GM23248 (cell line): ENCODE measurements around the gene TSEN54. TPM values are rescaled to one million over a fixed set of nuclear protein-coding genes. Genes with fewer than 3 reads are reported as not detected.

ENCODE experiments used
- DNase-seq: peaks from one replicate; pipeline ENCODE4 v3.0.0-alpha.2; 2015
- H2AFZ ChIP-seq: fragments of 200-600 bp; sonication (generic); 2 replicates; pipeline ENCODE4 v1.6.1; 2016; ENCODE audit warnings: antibody characterized with exemption
- H3F3A ChIP-seq: fragments of 200-600 bp; sonication (generic); 2 replicates; pipeline ENCODE4 v1.6.1; 2016; ENCODE audit warnings: mild to moderate bottlenecking, antibody characterized with exemption, mixed run types; ENCODE audit not compliant: insufficient read depth
- H3K27ac ChIP-seq: fragments of 200-600 bp; sonication (generic); 2 replicates; pipeline ENCODE4 v1.5.1; 2016; ENCODE audit warnings: mild to moderate bottlenecking
- H3K27me3 ChIP-seq: fragments of 200-600 bp; sonication (generic); replicated peaks from 2 replicates; pipeline ENCODE4 v1.6.1; 2016; ENCODE audit warnings: mild to moderate bottlenecking; ENCODE audit not compliant: insufficient read depth
- H3K36me3 ChIP-seq: fragments of 200-600 bp; sonication (generic); 2 replicates; pipeline ENCODE4 v1.6.1; 2016; ENCODE audit warnings: low read depth, mild to moderate bottlenecking
- H3K4me1 ChIP-seq: fragments of 200-600 bp; sonication (generic); 2 replicates; pipeline ENCODE4 v1.6.1; 2016; ENCODE audit warnings: mild to moderate bottlenecking; ENCODE audit not compliant: insufficient read depth
- H3K4me2 ChIP-seq: fragments of 200-600 bp; sonication (generic); one replicate; pipeline ENCODE4 v1.6.1; 2016; ENCODE audit warnings: mild to moderate bottlenecking; ENCODE audit not compliant: unreplicated experiment
- H3K4me3 ChIP-seq: fragments of 200-600 bp; sonication (generic); 2 replicates; pipeline ENCODE4 v1.5.1; 2016; ENCODE audit warnings: mild to moderate bottlenecking
- H3K79me2 ChIP-seq: fragments of 200-600 bp; sonication (generic); 2 replicates; pipeline ENCODE4 v1.6.1; 2016; ENCODE audit warnings: mild to moderate bottlenecking; ENCODE audit not compliant: insufficient read depth
- H3K9ac ChIP-seq: fragments of 200-600 bp; sonication (generic); 2 replicates; pipeline ENCODE4 v1.6.1; 2016; ENCODE audit warnings: mild to moderate bottlenecking
- H3K9me2 ChIP-seq: fragments of 200-600 bp; sonication (generic); 2 replicates; pipeline ENCODE4 v1.6.1; 2016; ENCODE audit warnings: mixed run types, mild to moderate bottlenecking, moderate library complexity; ENCODE audit not compliant: insufficient read depth
- H3K9me3 ChIP-seq: fragments of 200-600 bp; sonication (generic); one replicate; pipeline ENCODE4 v1.6.1; 2017; ENCODE audit warnings: low read depth
- H4K20me1 ChIP-seq: fragments of 200-600 bp; sonication (generic); 2 replicates; pipeline ENCODE4 v1.6.0; 2016; ENCODE audit not compliant: insufficient read depth
- EZH2 ChIP-seq: fragments of 200-600 bp; sonication (generic); IDR thresholded peaks from 2 replicates; pipeline ENCODE4 v1.6.1; 2018; ENCODE audit warnings: antibody characterized with exemption, mild to moderate bottlenecking; ENCODE audit not compliant: insufficient read depth, poor library complexity, severe bottlenecking
- EZH2phosphoT487 ChIP-seq: fragments of 200-600 bp; sonication (generic); IDR thresholded peaks from 2 replicates; pipeline ENCODE4 v1.6.1; 2018; ENCODE audit warnings: antibody characterized with exemption, moderate library complexity, mild to moderate bottlenecking, low read depth; ENCODE audit not compliant: insufficient read depth
- WGBS, 2 experiments: methylation state at CpG; one replicate each; pipeline ENCODE4 v1.1.6; 2015 to 2017; ENCODE audit warnings: low lambda C conversion rate in 2 of 2, low coverage in 1 of 2; ENCODE audit errors: missing lambda C conversion rate in 2 of 2; 5-methylcytosine and 5-hydroxymethylcytosine counted together
- in situ Hi-C: fragments of 300-500 bp; cut with MboI; formaldehyde crosslinking; loops from 2 replicates; pipeline ENCODE4 v1.15.0; 2020
- polyA plus RNA-seq: library from polyadenylated mRNA; unstranded; fragments of >200 nt; fragmentation: Nextera tagmentation; extraction: Ambion mirVana; gene quantifications from 2 replicates; pipeline ENCODE4 v1.2.1, GENCODE V29; 2016
- total RNA-seq: library from RNA; depleted of rRNA; stranded (reverse); fragments of >200 nt; shearing (Covaris generic); gene quantifications from 2 replicates; pipeline ENCODE4 v1.2.3, GENCODE V29; 2014

Gene TSEN54
- total and polyA plus RNA-seq, 2 experiments from 2014 or later, result 9.8 to 10.7 TPM

DNA sequence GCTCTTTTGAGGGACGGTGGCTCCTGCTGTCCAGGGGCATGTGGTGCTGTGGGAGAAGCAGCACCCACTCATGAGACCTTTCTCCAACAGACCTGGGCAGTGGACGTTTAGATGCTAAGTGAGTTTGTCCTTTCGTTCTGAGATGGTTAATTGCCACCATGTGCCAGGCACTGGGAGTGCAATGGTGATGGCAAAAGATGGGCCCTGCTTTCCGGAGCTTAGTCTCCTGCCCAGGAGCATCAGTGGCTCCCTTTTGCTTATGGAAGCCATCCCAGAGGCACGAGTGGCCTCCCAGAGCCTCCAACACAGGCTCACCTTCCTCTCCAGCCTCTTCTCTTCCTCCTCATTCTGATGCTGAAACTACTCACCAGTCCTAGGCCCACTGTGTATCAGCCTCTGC lies 29.4 kb upstream of the TSEN54 start:
- Histone ChIP-seq H2AFZ (no peak overlapping the region), H3K4me2 (no peak overlapping the region), H4K20me1 (no peaks in the 10 kb centered on the region), H3K9me2 (no peaks in the 10 kb centered on the region), H3F3A (no peaks in the 10 kb centered on the region), H3K27ac (no peak overlapping the region), H3K4me1 (no peaks in the 10 kb centered on the region), H3K27me3 (no peaks in the 10 kb centered on the region), H3K9ac (no peak overlapping the region), H3K36me3 (no peaks in the 10 kb centered on the region), H3K4me3 (no peak overlapping the region), H3K9me3 (no peaks in the 10 kb centered on the region), H3K79me2 (no peaks in the 10 kb centered on the region)
- no peak for DNase-seq
- WGBS, 2 experiments, result 73 to 75% methylated on average over 5 of the region's 5 CpGs
- in situ Hi-C loops, result no loop called here
- TF ChIP-seq EZH2 (no peak), EZH2phosphoT487 (no peak)

DNA sequence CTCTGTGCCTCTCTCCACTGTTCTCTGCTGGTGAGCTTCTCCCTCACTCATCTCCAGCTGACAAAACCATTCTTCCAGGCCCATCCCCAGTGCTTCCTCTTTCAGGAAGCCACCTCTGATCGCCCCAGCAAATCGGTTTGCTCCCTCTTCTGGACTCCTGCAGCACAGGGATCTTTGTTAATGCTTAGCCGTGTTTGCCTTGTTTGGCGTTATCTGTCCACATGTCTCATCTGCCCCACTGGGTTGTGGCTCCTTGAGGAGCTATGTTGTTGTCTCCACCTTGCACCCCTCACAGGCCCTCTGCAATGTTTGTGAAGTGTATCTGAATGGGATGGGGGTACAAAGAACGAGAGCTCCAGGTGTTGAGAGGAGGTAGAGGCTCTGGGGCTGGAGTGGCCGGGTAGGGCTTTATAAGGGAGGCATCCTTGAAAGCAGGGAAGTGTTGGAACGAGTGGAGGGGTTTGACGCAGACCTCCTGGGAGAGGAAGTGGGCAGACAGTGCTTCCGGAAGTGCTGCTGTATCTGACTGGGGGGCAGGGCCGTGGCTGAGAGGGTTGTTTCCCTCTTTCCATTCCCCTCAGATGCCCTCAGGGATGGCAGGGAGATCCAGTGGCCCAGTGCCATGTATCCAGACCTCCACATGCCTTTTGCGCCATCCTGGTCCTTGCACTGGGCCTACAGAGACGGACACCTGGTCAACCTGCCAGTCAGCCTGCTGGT lies 28.8 kb upstream of the TSEN54 start:
- TF ChIP-seq EZH2 (no peak), EZH2phosphoT487 (no peak)
- Histone ChIP-seq H3K36me3 (no peaks in the 10 kb centered on the region), H3K9ac (no peak overlapping the region), H3K27ac (no peak overlapping the region), H3K9me3 (no peaks in the 10 kb centered on the region), H4K20me1 (no peaks in the 10 kb centered on the region), H3K27me3 (no peaks in the 10 kb centered on the region), H3K4me3 (no peak overlapping the region), H3K79me2 (no peaks in the 10 kb centered on the region), H3K4me2 (no peak overlapping the region), H3F3A (no peaks in the 10 kb centered on the region), H2AFZ (no peak overlapping the region), H3K9me2 (no peaks in the 10 kb centered on the region), H3K4me1 (no peaks in the 10 kb centered on the region)
- in situ Hi-C loops, result no loop called here
- 84 to 87% methylated on average over 12 of the region's 12 CpGs for WGBS, 2 experiments
- no peak for DNase-seq

DNA sequence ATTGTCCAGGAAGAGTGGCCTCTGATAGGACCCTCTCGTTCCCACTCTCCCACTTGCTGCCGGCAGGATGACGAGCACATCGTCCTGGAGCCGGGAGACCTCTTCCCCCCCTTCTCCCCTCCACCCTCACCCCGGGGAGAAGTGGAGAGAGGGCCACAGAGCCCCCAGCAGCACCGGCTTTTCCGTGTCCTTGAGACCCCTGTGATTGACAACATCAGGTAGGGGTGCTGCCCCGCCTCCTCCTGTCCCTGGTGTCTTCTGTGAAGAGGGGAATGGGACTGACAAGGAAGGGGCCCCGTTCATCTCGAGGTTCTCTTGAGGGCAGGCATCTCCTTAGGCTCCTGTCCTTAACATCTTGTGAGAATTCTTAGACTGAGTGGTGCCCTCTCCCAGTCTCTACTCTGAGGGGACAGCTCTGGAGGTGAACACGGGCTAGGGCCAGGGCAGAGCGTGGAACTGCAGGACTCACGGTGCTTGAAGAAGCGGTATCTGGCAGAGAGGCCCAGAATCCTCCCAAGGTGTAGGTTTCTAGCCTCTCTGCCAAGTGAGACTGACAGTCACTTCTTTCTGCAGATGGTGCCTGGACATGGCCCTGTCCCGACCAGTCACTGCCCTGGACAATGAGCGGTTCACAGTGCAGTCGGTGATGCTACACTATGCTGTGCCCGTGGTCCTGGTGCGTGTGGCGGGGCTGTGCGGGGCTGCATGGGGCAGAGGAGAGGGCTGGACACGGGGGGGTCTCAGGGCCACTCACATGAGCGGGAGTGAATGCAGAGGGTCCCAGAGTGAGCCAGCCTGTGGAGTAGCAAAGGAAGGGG lies 27.4 kb upstream of the TSEN54 start:
- H3F3A ChIP-seq, result no peaks in the 10 kb centered on the region
- H3K4me2 ChIP-seq, result no peak overlapping the region
- TF ChIP-seq EZH2 (no peak), EZH2phosphoT487 (no peak)
- in situ Hi-C loops, result no loop called here
- H3K27me3 ChIP-seq, result no peaks in the 10 kb centered on the region
- H2AFZ ChIP-seq, result no peak overlapping the region
- H3K4me1 ChIP-seq, result no peaks in the 10 kb centered on the region
- H3K79me2 ChIP-seq, result no peaks in the 10 kb centered on the region
- H3K9me3 ChIP-seq, result no peaks in the 10 kb centered on the region
- H4K20me1 ChIP-seq, result no peaks in the 10 kb centered on the region
- no peak overlapping the region for H3K27ac ChIP-seq
- 94 to 98% methylated on average over 17 to 24 of the region's 24 CpGs for WGBS, 2 experiments
- no peak for DNase-seq
- no peaks in the 10 kb centered on the region for H3K9me2 ChIP-seq
- no peaks in the 10 kb centered on the region for H3K36me3 ChIP-seq
- no peak overlapping the region for H3K9ac ChIP-seq
- no peak overlapping the region for H3K4me3 ChIP-seq

DNA sequence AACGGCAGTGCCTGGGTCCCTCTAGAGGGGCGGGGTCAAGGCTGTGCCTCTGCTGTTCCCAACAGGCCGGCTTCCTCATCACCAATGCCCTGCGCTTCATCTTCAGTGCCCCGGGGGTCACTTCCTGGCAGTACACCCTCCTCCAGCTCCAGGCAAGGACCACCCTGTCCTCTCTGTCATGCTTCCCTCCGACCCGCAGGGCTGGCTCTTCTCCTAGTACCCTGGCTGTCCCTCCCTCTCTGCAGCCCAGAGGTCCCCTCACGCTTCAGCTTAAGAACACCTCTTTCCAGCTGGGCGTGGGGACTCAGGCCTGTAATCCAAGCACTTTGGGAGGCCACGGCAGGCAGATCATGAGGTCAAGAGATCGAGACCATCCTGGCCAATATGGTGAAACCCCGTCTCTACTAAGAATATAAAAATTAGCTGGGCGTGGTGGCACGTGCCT lies 26.8 kb upstream of the TSEN54 start:
- no peaks in the 10 kb centered on the region for H3K9me3 ChIP-seq
- no peaks in the 10 kb centered on the region for H3K79me2 ChIP-seq
- no peaks in the 10 kb centered on the region for H3F3A ChIP-seq
- no peak overlapping the region for H3K4me3 ChIP-seq
- no peak overlapping the region for H3K27ac ChIP-seq
- in situ Hi-C loops, result no loop called here
- TF ChIP-seq EZH2phosphoT487 (no peak), EZH2 (no peak)
- WGBS, 2 experiments, result 75% methylated on average over 12 to 14 of the region's 14 CpGs
- no peak overlapping the region for H3K4me2 ChIP-seq
- H3K36me3 ChIP-seq, result no peaks in the 10 kb centered on the region
- H2AFZ ChIP-seq, result no peak overlapping the region
- H3K27me3 ChIP-seq, result no peaks in the 10 kb centered on the region
- H3K9ac ChIP-seq, result no peak overlapping the region
- no peaks in the 10 kb centered on the region for H3K9me2 ChIP-seq
- H4K20me1 ChIP-seq, result no peaks in the 10 kb centered on the region
- DNase-seq, result no peak
- no peaks in the 10 kb centered on the region for H3K4me1 ChIP-seq
